Astrocyte (in vitro differentiated cells and primary cell): ENCODE results near the gene IST1.

Experiments
- EZH2 ChIP-seq: IDR thresholded peaks from 2 replicates; pipeline ENCODE4 v1.6.1; 2012; ENCODE audit warnings: mild to moderate bottlenecking, low read length, inconsistent platforms; ENCODE audit not compliant: insufficient read depth
- TF ChIP-seq, protein P1 (sequence below): IDR thresholded peaks from 2 replicates; pipeline ENCODE4 v1.5.1; 2011; ENCODE audit warnings: low read depth, mild to moderate bottlenecking, inconsistent platforms, low read length, moderate library complexity; ENCODE audit not compliant: insufficient read depth

DNA sequence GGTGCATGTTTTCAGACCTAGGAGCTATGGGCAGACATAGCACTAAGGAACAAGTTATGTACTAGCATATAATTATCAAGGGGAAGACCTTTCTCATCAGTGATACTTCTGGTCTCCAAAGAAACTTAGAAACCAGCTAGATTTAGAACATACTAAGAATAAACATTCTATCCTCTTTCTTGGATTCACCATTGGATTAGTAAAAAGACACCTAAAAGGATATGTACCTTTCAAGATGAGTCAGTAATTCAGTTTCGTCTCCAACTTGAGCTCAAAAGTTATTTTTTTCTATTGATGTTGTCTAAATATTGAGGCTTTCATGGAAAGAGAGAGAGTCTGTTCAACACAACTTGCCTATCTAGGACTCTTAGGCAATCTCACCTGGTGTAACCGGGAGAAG is 24.5 kb upstream of the IST1 start:
- TF ChIP-seq EZH2: no peak
- TF ChIP-seq, protein P1, sequence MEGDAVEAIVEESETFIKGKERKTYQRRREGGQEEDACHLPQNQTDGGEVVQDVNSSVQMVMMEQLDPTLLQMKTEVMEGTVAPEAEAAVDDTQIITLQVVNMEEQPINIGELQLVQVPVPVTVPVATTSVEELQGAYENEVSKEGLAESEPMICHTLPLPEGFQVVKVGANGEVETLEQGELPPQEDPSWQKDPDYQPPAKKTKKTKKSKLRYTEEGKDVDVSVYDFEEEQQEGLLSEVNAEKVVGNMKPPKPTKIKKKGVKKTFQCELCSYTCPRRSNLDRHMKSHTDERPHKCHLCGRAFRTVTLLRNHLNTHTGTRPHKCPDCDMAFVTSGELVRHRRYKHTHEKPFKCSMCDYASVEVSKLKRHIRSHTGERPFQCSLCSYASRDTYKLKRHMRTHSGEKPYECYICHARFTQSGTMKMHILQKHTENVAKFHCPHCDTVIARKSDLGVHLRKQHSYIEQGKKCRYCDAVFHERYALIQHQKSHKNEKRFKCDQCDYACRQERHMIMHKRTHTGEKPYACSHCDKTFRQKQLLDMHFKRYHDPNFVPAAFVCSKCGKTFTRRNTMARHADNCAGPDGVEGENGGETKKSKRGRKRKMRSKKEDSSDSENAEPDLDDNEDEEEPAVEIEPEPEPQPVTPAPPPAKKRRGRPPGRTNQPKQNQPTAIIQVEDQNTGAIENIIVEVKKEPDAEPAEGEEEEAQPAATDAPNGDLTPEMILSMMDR: no peak
